Thyroid gland (tissue), 4 donors: Measurements from ENCODE around the gene F8. TPM values are rescaled to one million over a fixed set of nuclear protein-coding genes. Genes with fewer than 3 reads are reported as not detected.
A peak's percentile ranks its signal among the peaks of the same experiment; 100 is the strongest.
"Not testable (repeated sequence)": the region's sequence is repeated elsewhere in the genome, so short reads cannot be mapped to it uniquely, and the experiment has no call there.

Experiments used
- DNase-seq, 2 donors: peaks; one replicate each; pipeline ENCODE4 v3.0.0-alpha.2; 2019
- H3K27ac ChIP-seq, 3 donors: fragments of 200-600 bp; sonication (generic); 1 replicate in 2 of 3; 2 replicates in 1 of 3; pipeline ENCODE4 v1.5.1; 2016 to 2019; ENCODE audit warnings: mild to moderate bottlenecking in 1 of 3, moderate library complexity in 1 of 3
- H3K27me3 ChIP-seq: fragments of 200-600 bp; sonication (generic); one replicate; pipeline ENCODE4 v1.5.1; 2019
- H3K36me3 ChIP-seq, 2 donors: fragments of 200-600 bp; sonication (generic); one replicate each; pipeline ENCODE4 v1.5.1; 2016 to 2019
- H3K4me1 ChIP-seq, 2 donors: fragments of 200-600 bp; sonication (generic); one replicate each; pipeline ENCODE4 v1.5.1; 2017 to 2019
- H3K4me3 ChIP-seq, 3 donors: fragments of 200-600 bp; sonication (generic); replicated peaks in 1 of 3; 1 replicate in 2 of 3; 2 replicates in 1 of 3; pipeline ENCODE4 v1.5.1; 2016; ENCODE audit warnings: mild to moderate bottlenecking in 1 of 3
- H3K9me3 ChIP-seq: fragments of 200-600 bp; sonication (generic); one replicate; pipeline ENCODE4 v1.5.1; 2017
- POLR2A ChIP-seq, 2 donors: fragments of 450-650 bp; IDR thresholded peaks; one replicate each; pipeline ENCODE4 v1.6.1; 2017; ENCODE audit warnings: antibody characterized with exemption in 2 of 2, mild to moderate bottlenecking in 2 of 2, moderate library complexity in 1 of 2
- WGBS, 2 donors: methylation state at CpG; one replicate each; pipeline ENCODE4 v1.1.5; 2017; 5-methylcytosine and 5-hydroxymethylcytosine counted together
- intact Hi-C: fragments of 100-400 bp; cut with DNase I; formaldehyde crosslinking; loops from one replicate; pipeline ENCODE4 v1.15.1; 2023
- total RNA-seq, 4 donors: library from RNA; depleted of rRNA; stranded (reverse); fragments of >200 nt; gene quantifications; one replicate each; pipeline ENCODE4 v1.2.3, GENCODE V29; 2016
- TF ChIP-seq, protein P1 (sequence below), 6 experiments: fragments of 200-600 bp in 3 of 6; fragments of 450-650 bp in 3 of 6; sonication (generic) in 3 of 6; IDR thresholded peaks; one replicate each; pipeline ENCODE4 v1.5.1; 2016 to 2019; ENCODE audit warnings: antibody characterized with exemption in 6 of 6, mild to moderate bottlenecking in 2 of 6, inconsistent platforms in 1 of 6, moderate library complexity in 1 of 6

The F8 gene
- total RNA-seq, 4 donors from 2014 or later = 17.3 to 43.1 (median 29.3) TPM

DNA sequence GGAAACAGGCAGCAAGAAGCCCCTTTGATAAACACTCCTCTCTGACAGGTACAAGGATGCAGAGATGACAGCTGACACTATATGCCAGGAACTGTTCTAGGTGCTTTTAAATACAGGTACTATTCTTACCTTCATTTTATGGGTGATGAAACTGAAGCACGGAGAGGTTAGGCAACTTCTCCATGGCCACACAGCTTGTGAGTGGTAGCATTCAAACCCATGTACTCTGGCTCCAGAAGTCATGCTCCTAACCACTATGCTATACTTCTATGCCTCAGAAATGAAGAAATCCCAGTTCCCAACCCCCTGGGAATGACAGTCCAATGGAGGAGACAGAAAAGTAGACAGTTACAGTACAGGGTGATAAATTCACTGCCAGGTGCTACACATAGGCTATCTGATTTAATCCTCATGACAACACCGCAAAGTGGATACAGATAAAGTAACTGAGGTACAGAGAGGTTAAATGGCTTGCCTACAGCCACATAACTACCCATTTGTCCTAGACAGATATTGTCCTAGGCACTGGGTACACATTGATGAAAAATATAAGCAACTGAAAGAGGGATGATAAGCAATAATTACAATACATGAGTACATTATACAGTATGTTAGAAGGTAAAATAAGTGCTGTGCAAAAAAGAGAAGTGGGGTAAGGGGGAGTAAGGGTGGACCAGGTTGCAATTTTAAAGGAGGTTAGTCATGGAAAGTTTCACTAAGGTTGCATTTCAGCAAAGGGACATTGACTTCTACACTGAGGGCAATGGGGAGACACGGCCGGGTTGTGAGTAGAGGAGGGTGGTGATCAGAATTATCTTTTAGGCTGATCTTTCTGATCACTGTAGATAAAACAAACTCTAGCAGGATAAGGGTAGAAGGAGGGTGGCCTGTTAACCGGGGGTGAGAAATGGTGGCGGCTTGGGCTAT is 1.6 kb upstream of the F8 start:
- no peaks in the 10 kb centered on the region for H3K9me3 ChIP-seq
- H3K36me3 ChIP-seq = no peaks in the 10 kb centered on the region
- no peaks in the 10 kb centered on the region for H3K4me1 ChIP-seq
- intact Hi-C loops = no loop called here
- no peak for DNase-seq
- no peaks in the 10 kb centered on the region for H3K27me3 ChIP-seq
- no peak overlapping the region for H3K4me3 ChIP-seq
- no peak overlapping the region for H3K27ac ChIP-seq
- TF ChIP-seq, protein P1, sequence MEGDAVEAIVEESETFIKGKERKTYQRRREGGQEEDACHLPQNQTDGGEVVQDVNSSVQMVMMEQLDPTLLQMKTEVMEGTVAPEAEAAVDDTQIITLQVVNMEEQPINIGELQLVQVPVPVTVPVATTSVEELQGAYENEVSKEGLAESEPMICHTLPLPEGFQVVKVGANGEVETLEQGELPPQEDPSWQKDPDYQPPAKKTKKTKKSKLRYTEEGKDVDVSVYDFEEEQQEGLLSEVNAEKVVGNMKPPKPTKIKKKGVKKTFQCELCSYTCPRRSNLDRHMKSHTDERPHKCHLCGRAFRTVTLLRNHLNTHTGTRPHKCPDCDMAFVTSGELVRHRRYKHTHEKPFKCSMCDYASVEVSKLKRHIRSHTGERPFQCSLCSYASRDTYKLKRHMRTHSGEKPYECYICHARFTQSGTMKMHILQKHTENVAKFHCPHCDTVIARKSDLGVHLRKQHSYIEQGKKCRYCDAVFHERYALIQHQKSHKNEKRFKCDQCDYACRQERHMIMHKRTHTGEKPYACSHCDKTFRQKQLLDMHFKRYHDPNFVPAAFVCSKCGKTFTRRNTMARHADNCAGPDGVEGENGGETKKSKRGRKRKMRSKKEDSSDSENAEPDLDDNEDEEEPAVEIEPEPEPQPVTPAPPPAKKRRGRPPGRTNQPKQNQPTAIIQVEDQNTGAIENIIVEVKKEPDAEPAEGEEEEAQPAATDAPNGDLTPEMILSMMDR (IDR thresholded peaks at IDR 0.05) = no peak
- 84 to 91% methylated on average over 6 of the region's 6 CpGs for WGBS, 2 donors

DNA sequence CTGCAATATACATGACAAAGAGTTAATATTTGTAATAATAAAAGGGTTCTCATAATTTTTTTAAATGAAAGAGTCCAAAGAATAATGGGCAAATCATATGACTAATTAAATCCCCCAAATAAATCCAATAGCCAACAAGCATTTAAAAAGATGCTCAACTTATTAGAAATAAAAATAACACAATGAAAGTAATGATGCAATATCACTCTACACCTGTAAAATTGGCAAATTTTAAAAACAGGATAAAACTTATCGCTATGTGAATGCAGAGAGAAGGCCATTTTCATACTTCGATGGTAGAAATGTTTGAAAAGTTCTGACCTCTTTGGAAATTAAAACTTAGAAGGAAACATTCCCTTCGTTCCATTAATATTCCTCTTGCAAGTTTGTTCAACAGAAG is 1.9 kb downstream of the F8 start:
- TF ChIP-seq, protein P1 (IDR thresholded peaks at IDR 0.05) = no peak
- TF ChIP-seq POLR2A (IDR thresholded peaks at IDR 0.05) = no peak
- 88 to 91% methylated on average over 3 of the region's 3 CpGs for WGBS, 2 donors
- DNase-seq = no peak

GRCh38 chrX:155009994-155010472 is 12.5 kb downstream of the F8 start:
- Histone ChIP-seq H3K36me3 (no peaks in the 10 kb centered on the region), H3K27ac (peak overlapping the region in 1 of 3 donors; percentile 49), H3K4me3 (no peak overlapping the region), H3K9me3 (no peaks in the 10 kb centered on the region), H3K27me3 (no peaks in the 10 kb centered on the region), H3K4me1 (no peaks in the 10 kb centered on the region)
- 43 to 51% methylated on average over 3 of the region's 3 CpGs for WGBS, 2 donors
- DNase-seq = no peak
- intact Hi-C loops = no loop called here
- no peak for TF ChIP-seq POLR2A (IDR thresholded peaks at IDR 0.05)
- TF ChIP-seq, protein P1 (IDR thresholded peaks at IDR 0.05) = no peak

More for the DNA sequence above, 1.9 kb downstream of the F8 start:
- H3K4me1 ChIP-seq = no peaks in the 10 kb centered on the region
- no peak overlapping the region for H3K27ac ChIP-seq
- no peak overlapping the region for H3K4me3 ChIP-seq
- no peaks in the 10 kb centered on the region for H3K9me3 ChIP-seq
- no peaks in the 10 kb centered on the region for H3K27me3 ChIP-seq
- no peaks in the 10 kb centered on the region for H3K36me3 ChIP-seq
- intact Hi-C loops = no loop called here

DNA sequence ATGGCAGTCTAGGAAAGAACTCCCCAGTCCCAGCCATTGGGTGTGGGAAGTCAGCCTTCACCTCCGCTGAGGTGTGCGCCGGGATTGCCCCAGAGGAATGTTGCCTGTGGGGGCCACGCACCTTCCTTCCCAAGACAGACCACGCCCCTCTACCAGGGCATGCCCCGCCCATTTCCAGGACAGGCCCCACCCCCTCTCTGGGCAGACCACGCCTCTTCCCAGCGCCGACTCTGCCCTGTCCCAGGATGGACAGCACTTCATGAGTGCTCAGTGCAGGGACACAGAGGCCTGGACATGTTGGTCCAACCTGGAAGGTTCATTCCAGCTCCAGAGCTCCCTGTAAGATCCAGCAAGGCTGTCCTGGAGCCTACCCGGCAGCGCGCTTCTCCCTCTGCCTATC is 13.9 kb downstream of the F8 start:
- H3K36me3 ChIP-seq, H3K27ac ChIP-seq, H3K4me1 ChIP-seq, H3K9me3 ChIP-seq, H3K4me3 ChIP-seq, DNase-seq, intact Hi-C loops, H3K27me3 ChIP-seq: not testable (repeated sequence)
- 96 to 100% methylated on average over 3 of the region's 12 CpGs for WGBS, 2 donors

GRCh38 chrX:155006913-155007671 is 15.4 kb downstream of the F8 start:
- 55% methylated on average over 6 to 8 of the region's 11 CpGs for WGBS, 2 donors
- H3K9me3 ChIP-seq, H3K4me1 ChIP-seq: not testable (repeated sequence)

GRCh38 chrX:155006379-155006778 is 16.1 kb downstream of the F8 start:
- H3K4me3 ChIP-seq, H3K4me1 ChIP-seq, H3K27me3 ChIP-seq, DNase-seq, intact Hi-C loops, H3K27ac ChIP-seq, H3K9me3 ChIP-seq, H3K36me3 ChIP-seq: not testable (repeated sequence)
- no CpG with 5 or more reads among the region's 10 CpGs for WGBS, 2 donors

More at GRCh38 chrX:155006913-155007671, 15.4 kb downstream of the F8 start:
- H3K4me3 ChIP-seq, H3K36me3 ChIP-seq, intact Hi-C loops, H3K27me3 ChIP-seq, DNase-seq, H3K27ac ChIP-seq: not testable (repeated sequence)
